ENCODE results near the gene SLC35E1.

SLC35E1 gene

DNA sequence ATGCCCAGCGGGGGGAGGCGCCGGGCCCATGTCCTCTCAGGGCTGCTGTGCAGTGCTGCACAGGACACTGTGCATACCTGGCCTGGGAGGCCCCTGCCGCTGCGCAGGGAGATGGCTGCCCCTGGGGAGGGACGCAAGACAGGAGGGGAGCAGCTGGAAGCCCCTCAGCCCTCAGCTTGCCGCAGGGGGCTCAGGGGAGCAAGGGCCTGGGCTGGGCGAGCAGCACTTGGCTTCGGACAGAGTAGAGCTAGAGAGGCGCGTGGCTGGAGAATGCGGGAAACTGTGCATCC is 40.9 kb downstream of the SLC35E1 start:
- no peak for TF ChIP-seq ZFX (IDR thresholded peaks at IDR 0.05)
- TF ChIP-seq, protein P1, sequence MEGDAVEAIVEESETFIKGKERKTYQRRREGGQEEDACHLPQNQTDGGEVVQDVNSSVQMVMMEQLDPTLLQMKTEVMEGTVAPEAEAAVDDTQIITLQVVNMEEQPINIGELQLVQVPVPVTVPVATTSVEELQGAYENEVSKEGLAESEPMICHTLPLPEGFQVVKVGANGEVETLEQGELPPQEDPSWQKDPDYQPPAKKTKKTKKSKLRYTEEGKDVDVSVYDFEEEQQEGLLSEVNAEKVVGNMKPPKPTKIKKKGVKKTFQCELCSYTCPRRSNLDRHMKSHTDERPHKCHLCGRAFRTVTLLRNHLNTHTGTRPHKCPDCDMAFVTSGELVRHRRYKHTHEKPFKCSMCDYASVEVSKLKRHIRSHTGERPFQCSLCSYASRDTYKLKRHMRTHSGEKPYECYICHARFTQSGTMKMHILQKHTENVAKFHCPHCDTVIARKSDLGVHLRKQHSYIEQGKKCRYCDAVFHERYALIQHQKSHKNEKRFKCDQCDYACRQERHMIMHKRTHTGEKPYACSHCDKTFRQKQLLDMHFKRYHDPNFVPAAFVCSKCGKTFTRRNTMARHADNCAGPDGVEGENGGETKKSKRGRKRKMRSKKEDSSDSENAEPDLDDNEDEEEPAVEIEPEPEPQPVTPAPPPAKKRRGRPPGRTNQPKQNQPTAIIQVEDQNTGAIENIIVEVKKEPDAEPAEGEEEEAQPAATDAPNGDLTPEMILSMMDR (conservative IDR thresholded peaks at IDR 0.05) = no peak

DNA sequence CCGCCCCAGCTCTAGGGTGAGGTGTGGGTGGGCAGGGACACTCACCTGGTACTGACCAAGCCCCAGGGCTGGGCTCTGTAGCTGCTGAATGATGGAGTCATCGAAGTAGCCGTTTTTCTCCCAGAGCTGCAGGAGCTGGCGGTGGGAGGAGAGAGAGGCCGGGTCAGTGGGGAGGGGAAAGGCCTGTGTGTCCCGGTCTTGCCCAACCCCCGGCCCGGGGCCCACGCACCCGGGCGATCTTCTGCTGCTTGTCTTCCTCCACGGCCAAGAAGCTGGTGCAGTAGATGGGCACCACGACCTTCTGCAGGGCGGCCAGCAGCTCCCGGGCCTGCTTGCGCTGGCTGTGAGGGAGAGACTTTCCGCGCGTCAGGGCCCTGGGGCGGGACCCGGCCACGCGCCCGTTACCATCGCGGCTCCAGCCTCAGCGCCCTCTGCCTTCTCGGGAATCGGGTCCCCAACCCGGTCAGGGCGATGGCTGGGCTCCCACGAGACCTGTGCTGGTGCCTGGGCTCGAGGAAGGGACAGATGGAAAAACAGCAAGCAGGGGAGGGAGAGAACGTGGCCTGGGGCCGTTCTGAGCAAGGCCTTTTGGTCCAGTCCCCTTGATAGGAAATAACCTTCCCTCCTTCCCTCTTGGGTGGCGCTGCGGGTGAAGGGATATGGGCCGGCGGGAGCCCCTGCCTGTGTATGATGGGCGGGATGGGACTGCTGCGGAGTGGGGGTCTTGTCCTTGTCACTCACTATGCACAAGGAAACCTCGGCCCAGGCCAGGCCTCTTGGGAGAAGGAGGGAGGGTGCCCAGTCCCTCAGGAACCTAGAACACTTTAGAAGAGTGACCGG is 41.5 kb downstream of the SLC35E1 start:
- TF ChIP-seq, protein P1 (conservative IDR thresholded peaks at IDR 0.05) = no peak
- TF ChIP-seq ZFX (IDR thresholded peaks at IDR 0.05) = no peak
- H3K27ac ChIP-seq = no peak overlapping the region

More for the DNA sequence above, 40.9 kb downstream of the SLC35E1 start:
- no peak overlapping the region for H3K27ac ChIP-seq

DNA sequence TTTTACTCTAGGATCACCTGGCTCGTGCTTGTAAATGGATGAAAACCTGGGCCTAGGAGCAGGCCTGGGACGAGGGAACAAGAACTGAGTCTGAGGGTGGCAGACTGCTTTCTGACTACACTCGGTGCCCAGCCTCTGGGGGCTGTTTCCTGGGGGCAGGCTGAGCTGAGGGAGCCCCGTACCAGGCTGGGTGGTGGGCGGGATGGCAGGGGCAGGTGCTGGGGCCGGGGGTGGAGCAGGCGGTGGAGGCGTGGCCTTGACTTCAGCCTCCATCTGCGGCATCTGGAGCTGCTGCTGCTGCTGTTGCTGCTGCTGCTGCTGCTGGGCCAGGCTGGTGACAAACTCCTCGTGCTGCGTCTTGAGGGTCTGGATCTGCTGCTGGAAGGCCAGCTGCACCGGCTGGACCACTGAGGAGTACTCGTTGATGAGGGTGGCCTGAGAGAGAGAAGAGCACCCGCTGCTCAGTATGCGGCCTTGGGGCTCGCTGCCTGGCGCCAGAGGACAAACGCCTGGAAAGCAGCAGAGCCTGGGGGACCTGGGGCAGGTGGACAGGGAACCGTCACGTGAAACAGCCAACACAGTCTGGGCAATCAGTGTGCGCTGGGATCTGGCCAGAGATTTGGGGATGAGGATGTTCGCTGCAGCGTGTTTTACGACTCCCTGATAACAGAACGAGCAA is 42.6 kb downstream of the SLC35E1 start:
- no peak overlapping the region for H3K27ac ChIP-seq
- TF ChIP-seq, protein P1 (conservative IDR thresholded peaks at IDR 0.05) = no peak
- TF ChIP-seq ZFX (IDR thresholded peaks at IDR 0.05) = no peak

DNA sequence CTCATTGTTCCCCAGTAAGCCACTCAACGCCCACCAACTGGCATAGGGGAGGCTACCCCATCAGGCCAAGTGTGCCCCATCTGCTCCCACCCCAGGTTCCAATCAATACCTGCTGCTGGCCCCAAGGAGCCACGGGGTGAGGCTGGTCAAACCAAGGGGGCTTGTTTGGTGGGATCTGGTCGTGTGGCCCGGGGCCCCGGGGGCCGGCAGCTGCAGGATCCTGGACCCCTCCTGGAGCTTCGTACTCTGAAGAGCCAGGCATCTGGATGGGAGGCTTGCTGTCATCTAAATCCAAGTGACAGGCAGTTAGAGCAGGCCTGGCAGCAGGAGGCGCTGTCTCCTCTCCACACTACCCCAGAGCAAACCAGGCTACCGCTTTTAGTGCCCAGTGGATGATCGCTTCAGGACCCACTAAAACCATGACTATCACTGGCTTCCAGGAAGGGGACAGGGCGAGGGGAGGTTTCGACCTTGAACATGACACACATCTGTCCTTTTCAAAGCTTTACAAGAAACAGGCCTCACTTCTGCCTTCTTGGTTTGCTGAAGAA is 44.2 kb downstream of the SLC35E1 start:
- no peak overlapping the region for H3K27ac ChIP-seq
- no peak for TF ChIP-seq ZFX (IDR thresholded peaks at IDR 0.05)
- TF ChIP-seq, protein P1 (conservative IDR thresholded peaks at IDR 0.05) = no peak; the same call in 1 of the 2 replicates

DNA sequence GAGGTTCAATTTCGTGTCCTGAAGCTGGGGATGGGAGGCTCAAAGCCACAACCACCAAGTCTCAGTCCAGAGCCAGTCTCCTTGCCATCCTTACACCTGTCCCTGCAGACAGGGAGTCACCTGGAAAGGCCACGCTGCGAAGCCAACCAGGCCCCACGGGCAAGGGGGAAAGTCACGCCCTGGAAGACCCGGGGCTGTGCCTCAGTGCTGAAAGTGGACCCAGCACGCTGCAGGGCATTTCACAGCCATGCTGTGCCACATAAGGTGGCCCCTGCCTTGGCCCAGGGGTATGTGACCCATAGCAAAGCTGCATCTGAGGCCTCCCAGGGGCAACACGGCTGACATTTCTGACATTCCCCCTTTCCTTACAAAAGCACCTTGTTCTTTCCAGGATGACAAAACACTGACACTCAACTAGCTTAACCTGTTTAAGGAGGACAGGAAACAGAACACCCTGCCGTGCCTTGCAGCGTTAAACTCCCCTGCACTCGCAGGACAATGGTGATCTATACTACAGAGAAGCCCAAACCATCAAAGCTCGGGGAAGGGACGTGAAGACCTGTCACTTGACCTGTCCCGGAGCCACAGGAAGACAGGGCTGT is 44.8 kb downstream of the SLC35E1 start:
- TF ChIP-seq ZFX (IDR thresholded peaks at IDR 0.05) = no peak
- TF ChIP-seq, protein P1 (conservative IDR thresholded peaks at IDR 0.05) = no peak

DNA sequence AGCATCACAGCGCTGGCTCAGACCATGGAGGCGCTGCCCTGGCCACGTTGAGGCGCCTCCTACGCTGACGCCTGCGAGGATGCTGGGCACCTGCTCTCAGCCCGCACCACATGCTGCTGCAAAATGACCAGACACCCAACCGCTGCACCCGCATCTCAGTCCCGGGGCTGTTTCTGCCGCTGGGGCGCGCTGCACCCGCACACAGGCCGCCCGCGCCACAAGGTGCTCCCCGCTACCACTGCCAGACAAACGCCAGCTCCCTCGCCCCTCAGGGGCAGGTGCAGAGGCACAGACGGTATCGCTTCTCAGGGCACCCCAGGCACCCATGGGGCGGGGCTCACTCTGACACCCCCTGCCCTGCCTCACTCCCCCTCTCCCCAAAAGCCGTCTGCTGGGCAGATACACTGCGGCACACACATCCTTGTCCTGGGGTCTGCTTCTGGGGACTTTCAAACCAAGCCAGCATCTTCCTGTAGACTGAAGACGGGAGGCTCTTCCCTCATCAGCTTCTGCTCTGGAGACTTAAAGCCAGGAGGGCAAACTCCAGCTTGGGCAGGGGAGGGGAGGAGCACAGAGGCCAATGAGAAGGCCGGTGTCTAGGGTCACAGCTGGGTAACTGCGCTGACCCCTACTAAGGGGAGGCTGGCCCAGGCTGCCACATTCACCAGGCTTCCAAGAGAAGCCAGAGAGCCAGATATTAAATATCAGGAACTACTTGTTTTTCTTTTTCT is 46.3 kb downstream of the SLC35E1 start:
- no peak overlapping the region for H3K27ac ChIP-seq
- TF ChIP-seq, protein P1 (conservative IDR thresholded peaks at IDR 0.05) = no peak
- TF ChIP-seq ZFX (IDR thresholded peaks at IDR 0.05) = no peak

More for the DNA sequence above, 44.8 kb downstream of the SLC35E1 start:
- H3K27ac ChIP-seq = no peak overlapping the region

All from C4-2B (cell line).